Ovary (tissue), 3 donors: Measurements from ENCODE around the gene RUNX2.

Source experiments
- CTCF ChIP-seq, 3 donors: fragments of 450-650 bp in 2 of 3; fragments of 200-600 bp in 1 of 3; IDR thresholded peaks; one replicate each; pipeline versions ENCODE4 v1.5.1 to v1.8.0; 2016 to 2022; ENCODE audit warnings: antibody characterized with exemption in 3 of 3, mild to moderate bottlenecking in 1 of 3
- EP300 ChIP-seq: sonication (generic); formaldehyde crosslinking; IDR thresholded peaks from one replicate; pipeline ENCODE4 v1.6.1; 2017; ENCODE audit warnings: antibody characterized with exemption
- POLR2A ChIP-seq: fragments of 450-650 bp; IDR thresholded peaks from one replicate; pipeline ENCODE4 v1.6.1; 2017; ENCODE audit warnings: antibody characterized with exemption, mild to moderate bottlenecking, moderate library complexity
- donor health status: DM: no; HTN: no; CAD: no.

- no peak for TF ChIP-seq CTCF (IDR thresholded peaks at IDR 0.05)
- TF ChIP-seq POLR2A = no peak
- TF ChIP-seq EP300 = no peak
Measured at GRCh38 chr6:45599053-45599452, 270.9 kb downstream of the RUNX2 start.
